GM12878 (cell line): ENCODE results near the gene UBE2E3. TPM values are rescaled to one million over a fixed set of nuclear protein-coding genes. Genes with fewer than 3 reads are reported as not detected.

Source experiments
- ESRRA ChIP-seq: IDR thresholded peaks from 2 replicates; pipeline ENCODE4 v1.6.1; 2012; ENCODE audit warnings: mild to moderate bottlenecking, low read length, improper control_type of control experiment
- JUNB ChIP-seq: IDR thresholded peaks from 2 replicates; pipeline ENCODE4 v1.6.1; 2016; ENCODE audit warnings: antibody characterized with exemption, mild to moderate bottlenecking
- JUND ChIP-seq: IDR thresholded peaks from 2 replicates; pipeline ENCODE4 v1.6.1; 2012; ENCODE audit warnings: low read depth, mild to moderate bottlenecking, low read length, improper control_type of control experiment, moderate library complexity
- KDM1A ChIP-seq: fragments of 200-600 bp; sonication (generic); IDR thresholded peaks from 2 replicates; pipeline ENCODE4 v1.6.1; 2016; ENCODE audit warnings: borderline replicate concordance
- STAT1 ChIP-seq: fragments of 450-650 bp; conservative IDR thresholded peaks from 2 replicates; pipeline ENCODE4 v1.6.1; 2014; ENCODE audit warnings: antibody characterized with exemption, mild to moderate bottlenecking
- polyA plus RNA-seq, 11 experiments: library from polyadenylated mRNA; depleted of rRNA in 4 of 11; unstranded in 6 of 11; stranded (reverse) in 5 of 11; fragments of >200 nt; fragmentation: Nextera tagmentation in 4 of 11; fragmentation: Illumina TruSeq in 1 of 11; extraction: Ambion mirVana in 4 of 11; extraction: Trizol in 1 of 11; gene quantifications; 1 replicate in 1 of 11; 2 replicates in 10 of 11; pipeline versions ENCODE4 v1.2.1 to v1.2.3, GENCODE V29; 2011 to 2016; ENCODE audit warnings: inconsistent platforms in 2 of 11, missing spikeins in 2 of 11, low read depth in 1 of 11
- total RNA-seq, 4 experiments: library from RNA; depleted of rRNA in 3 of 4; stranded (reverse); fragments of >200 nt in 3 of 4; fragmentation: Illumina TruSeq in 1 of 4; extraction: Trizol in 1 of 4; gene quantifications; 2 replicates each; pipeline versions ENCODE4 v1.2.1 to v1.2.3, GENCODE V29; 2013 to 2021
- TF ChIP-seq, protein P1 (sequence below): IDR thresholded peaks from 2 replicates; pipeline ENCODE4 v1.6.1; 2011; ENCODE audit warnings: borderline replicate concordance, low read depth, mild to moderate bottlenecking, moderate library complexity, mixed read lengths, low read length; ENCODE audit not compliant: insufficient read depth; ENCODE audit errors: extremely low read length
- TF ChIP-seq, protein P2 (sequence below): fragments of 450-650 bp; IDR thresholded peaks from 2 replicates; pipeline ENCODE4 v1.6.1; 2016; ENCODE audit warnings: mild to moderate bottlenecking
- TF ChIP-seq, protein P3 (sequence below): IDR thresholded peaks from 2 replicates; pipeline ENCODE4 v1.6.1; 2012; ENCODE audit warnings: low read depth, low read length, improper control_type of control experiment
- TF ChIP-seq, protein P4 (sequence below): fragments of 450-650 bp; IDR thresholded peaks from 2 replicates; pipeline ENCODE4 v1.6.1; 2016; ENCODE audit warnings: mild to moderate bottlenecking, moderate library complexity, borderline replicate concordance
- TF ChIP-seq, protein P5 (sequence below): IDR thresholded peaks from 2 replicates; pipeline ENCODE4 v1.6.1; 2012; ENCODE audit warnings: low read depth, low read length, improper control_type of control experiment
- TF ChIP-seq, protein P6 (sequence below): fragments of 450-650 bp; IDR thresholded peaks from 2 replicates; pipeline ENCODE4 v1.6.1; 2017; ENCODE audit warnings: low read depth, mild to moderate bottlenecking, moderate library complexity

Gene UBE2E3
- total and polyA plus RNA-seq, 10 of the 15 experiments (the other 5 are each of a cell fraction or from before 2014, with no cell fraction given): 14.9 to 50.0 (median 26.2) TPM

DNA sequence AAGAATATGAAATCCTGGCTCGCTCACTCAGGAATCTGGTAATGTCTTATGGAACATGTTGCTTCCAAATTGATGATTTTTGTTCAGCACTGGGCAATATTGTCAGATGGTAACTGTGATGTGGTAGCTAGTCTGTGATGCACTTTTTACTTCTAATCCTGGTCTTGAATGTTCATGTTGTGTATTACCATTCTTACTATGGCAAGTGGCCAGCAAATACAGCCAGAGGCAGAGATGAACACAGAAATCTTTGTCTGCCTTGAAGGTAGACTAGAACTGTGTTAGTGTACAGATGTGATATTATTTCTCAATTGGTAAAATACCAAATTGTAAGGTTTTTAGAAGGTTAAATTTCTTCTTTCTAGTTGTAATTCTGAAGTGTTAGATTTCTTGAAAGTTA is 83.3 kb downstream of the UBE2E3 start (continued):
- TF ChIP-seq, protein P1, sequence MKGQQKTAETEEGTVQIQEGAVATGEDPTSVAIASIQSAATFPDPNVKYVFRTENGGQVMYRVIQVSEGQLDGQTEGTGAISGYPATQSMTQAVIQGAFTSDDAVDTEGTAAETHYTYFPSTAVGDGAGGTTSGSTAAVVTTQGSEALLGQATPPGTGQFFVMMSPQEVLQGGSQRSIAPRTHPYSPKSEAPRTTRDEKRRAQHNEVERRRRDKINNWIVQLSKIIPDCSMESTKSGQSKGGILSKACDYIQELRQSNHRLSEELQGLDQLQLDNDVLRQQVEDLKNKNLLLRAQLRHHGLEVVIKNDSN: no peak
- TF ChIP-seq KDM1A (no peak), STAT1 (no peak), JUNB (no peak), ESRRA (no peak), JUND (no peak)
- TF ChIP-seq, protein P2, sequence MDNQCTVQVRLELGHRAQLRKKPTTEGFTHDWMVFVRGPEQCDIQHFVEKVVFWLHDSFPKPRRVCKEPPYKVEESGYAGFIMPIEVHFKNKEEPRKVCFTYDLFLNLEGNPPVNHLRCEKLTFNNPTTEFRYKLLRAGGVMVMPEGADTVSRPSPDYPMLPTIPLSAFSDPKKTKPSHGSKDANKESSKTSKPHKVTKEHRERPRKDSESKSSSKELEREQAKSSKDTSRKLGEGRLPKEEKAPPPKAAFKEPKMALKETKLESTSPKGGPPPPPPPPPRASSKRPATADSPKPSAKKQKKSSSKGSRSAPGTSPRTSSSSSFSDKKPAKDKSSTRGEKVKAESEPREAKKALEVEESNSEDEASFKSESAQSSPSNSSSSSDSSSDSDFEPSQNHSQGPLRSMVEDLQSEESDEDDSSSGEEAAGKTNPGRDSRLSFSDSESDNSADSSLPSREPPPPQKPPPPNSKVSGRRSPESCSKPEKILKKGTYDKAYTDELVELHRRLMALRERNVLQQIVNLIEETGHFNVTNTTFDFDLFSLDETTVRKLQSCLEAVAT: no peak
- TF ChIP-seq, protein P3, sequence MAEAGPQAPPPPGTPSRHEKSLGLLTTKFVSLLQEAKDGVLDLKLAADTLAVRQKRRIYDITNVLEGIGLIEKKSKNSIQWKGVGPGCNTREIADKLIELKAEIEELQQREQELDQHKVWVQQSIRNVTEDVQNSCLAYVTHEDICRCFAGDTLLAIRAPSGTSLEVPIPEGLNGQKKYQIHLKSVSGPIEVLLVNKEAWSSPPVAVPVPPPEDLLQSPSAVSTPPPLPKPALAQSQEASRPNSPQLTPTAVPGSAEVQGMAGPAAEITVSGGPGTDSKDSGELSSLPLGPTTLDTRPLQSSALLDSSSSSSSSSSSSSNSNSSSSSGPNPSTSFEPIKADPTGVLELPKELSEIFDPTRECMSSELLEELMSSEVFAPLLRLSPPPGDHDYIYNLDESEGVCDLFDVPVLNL: no peak
- TF ChIP-seq, protein P4, sequence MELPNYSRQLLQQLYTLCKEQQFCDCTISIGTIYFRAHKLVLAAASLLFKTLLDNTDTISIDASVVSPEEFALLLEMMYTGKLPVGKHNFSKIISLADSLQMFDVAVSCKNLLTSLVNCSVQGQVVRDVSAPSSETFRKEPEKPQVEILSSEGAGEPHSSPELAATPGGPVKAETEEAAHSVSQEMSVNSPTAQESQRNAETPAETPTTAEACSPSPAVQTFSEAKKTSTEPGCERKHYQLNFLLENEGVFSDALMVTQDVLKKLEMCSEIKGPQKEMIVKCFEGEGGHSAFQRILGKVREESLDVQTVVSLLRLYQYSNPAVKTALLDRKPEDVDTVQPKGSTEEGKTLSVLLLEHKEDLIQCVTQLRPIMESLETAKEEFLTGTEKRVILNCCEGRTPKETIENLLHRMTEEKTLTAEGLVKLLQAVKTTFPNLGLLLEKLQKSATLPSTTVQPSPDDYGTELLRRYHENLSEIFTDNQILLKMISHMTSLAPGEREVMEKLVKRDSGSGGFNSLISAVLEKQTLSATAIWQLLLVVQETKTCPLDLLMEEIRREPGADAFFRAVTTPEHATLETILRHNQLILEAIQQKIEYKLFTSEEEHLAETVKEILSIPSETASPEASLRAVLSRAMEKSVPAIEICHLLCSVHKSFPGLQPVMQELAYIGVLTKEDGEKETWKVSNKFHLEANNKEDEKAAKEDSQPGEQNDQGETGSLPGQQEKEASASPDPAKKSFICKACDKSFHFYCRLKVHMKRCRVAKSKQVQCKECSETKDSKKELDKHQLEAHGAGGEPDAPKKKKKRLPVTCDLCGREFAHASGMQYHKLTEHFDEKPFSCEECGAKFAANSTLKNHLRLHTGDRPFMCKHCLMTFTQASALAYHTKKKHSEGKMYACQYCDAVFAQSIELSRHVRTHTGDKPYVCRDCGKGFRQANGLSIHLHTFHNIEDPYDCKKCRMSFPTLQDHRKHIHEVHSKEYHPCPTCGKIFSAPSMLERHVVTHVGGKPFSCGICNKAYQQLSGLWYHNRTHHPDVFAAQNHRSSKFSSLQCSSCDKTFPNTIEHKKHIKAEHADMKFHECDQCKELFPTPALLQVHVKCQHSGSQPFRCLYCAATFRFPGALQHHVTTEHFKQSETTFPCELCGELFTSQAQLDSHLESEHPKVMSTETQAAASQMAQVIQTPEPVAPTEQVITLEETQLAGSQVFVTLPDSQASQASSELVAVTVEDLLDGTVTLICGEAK: no peak
- TF ChIP-seq, protein P5, sequence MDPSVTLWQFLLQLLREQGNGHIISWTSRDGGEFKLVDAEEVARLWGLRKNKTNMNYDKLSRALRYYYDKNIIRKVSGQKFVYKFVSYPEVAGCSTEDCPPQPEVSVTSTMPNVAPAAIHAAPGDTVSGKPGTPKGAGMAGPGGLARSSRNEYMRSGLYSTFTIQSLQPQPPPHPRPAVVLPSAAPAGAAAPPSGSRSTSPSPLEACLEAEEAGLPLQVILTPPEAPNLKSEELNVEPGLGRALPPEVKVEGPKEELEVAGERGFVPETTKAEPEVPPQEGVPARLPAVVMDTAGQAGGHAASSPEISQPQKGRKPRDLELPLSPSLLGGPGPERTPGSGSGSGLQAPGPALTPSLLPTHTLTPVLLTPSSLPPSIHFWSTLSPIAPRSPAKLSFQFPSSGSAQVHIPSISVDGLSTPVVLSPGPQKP: no peak
- TF ChIP-seq, protein P6, sequence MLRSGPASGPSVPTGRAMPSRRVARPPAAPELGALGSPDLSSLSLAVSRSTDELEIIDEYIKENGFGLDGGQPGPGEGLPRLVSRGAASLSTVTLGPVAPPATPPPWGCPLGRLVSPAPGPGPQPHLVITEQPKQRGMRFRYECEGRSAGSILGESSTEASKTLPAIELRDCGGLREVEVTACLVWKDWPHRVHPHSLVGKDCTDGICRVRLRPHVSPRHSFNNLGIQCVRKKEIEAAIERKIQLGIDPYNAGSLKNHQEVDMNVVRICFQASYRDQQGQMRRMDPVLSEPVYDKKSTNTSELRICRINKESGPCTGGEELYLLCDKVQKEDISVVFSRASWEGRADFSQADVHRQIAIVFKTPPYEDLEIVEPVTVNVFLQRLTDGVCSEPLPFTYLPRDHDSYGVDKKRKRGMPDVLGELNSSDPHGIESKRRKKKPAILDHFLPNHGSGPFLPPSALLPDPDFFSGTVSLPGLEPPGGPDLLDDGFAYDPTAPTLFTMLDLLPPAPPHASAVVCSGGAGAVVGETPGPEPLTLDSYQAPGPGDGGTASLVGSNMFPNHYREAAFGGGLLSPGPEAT: no peak
